MM.1S (cell line): ENCODE data around the gene FRMD3.

Experiments used
- CTCF ChIP-seq: fragments of 300-600 bp; sonication (generic); IDR thresholded peaks from 2 replicates; pipeline ENCODE4 v1.5.1; 2016; ENCODE audit warnings: antibody characterized with exemption, low read length, mixed read lengths
- EZH2 ChIP-seq: fragments of 300-600 bp; sonication (generic); optimal IDR thresholded peaks from 2 replicates; pipeline ENCODE3; 2017; ENCODE audit warnings: low read depth, mild to moderate bottlenecking, antibody characterized with exemption, low read length, mixed read lengths
- EZH2phosphoT487 ChIP-seq: fragments of 300-600 bp; sonication (generic); IDR thresholded peaks from 2 replicates; pipeline ENCODE4 v1.6.1; 2018; ENCODE audit warnings: antibody characterized with exemption, low read length

GRCh38 chr9:83299094-83299493, 239.1 kb downstream of the FRMD3 start:
- no peak for TF ChIP-seq CTCF
- TF ChIP-seq EZH2 = no peak
- TF ChIP-seq EZH2phosphoT487 = no peak
